Motor neuron (in vitro differentiated cells): Measurements from ENCODE around the gene NALCN. TPM values are rescaled to one million over a fixed set of nuclear protein-coding genes. Genes with fewer than 3 reads are reported as not detected.

ENCODE experiments used
- ATAC-seq, 8 experiments: fragments of 200-7000 bp; cut with Tn5 transposase; replicated peaks in 6 of 8; 2 replicates each; pipeline ENCODE4 v1.8.0; 2021; ENCODE audit warnings: mild to moderate bottlenecking in 8 of 8, moderate library complexity in 8 of 8
- H3K27ac ChIP-seq, 2 donors: fragments of 250-450 bp; sonication (Bioruptor Pico); 2 replicates each; pipeline ENCODE4 v1.9.0; 2021; ENCODE audit warnings: antibody characterized with exemption in 2 of 2, mild to moderate bottlenecking in 2 of 2, moderate library complexity in 1 of 2
- H3K4me1 ChIP-seq, 2 donors: fragments of 250-450 bp; sonication (Bioruptor Pico); replicated peaks in 1 of 2; 2 replicates each; pipeline ENCODE4 v1.6.1; 2021; ENCODE audit warnings: antibody characterized with exemption in 2 of 2, mild to moderate bottlenecking in 2 of 2, moderate library complexity in 1 of 2
- H3K4me3 ChIP-seq, 5 donors: fragments of 250-450 bp; sonication (Bioruptor Pico); 2 replicates each; pipeline ENCODE4 v1.9.0; 2021; ENCODE audit warnings: antibody characterized with exemption in 5 of 5, mild to moderate bottlenecking in 5 of 5, moderate library complexity in 4 of 5
- WGBS, 10 experiments: fragments of 450-650 bp; shearing (Covaris generic); methylation state at CpG; one replicate each; pipeline ENCODE4 v1.0.0; 2022; 5-methylcytosine and 5-hydroxymethylcytosine counted together
- in situ Hi-C, 9 experiments: fragments of 400-800 bp; cut with MboI; loops; one replicate each; pipeline ENCODE4 v1.15.0; 2021; ENCODE audit warnings: low sequenced_read_pairs in 9 of 9, low pct_unique_long_range_greater_than_20kb in 2 of 9; ENCODE audit not compliant: unreplicated experiment in 9 of 9
- total RNA-seq, 8 experiments: library from RNA; unstranded; fragments of 300-600 nt; gene quantifications; 2 replicates each; pipeline versions ENCODE4 v1.2.3 to v1.2.4, GENCODE V29; 2022

Gene NALCN
- total RNA-seq, 8 experiments from 2014 or later = 0.40 to 21.3 (median 3.0) TPM

GRCh38 chr13:101115762-101116171 lies 300.5 kb downstream of the NALCN start:
- H3K27ac ChIP-seq = no peak overlapping the region
- H3K4me3 ChIP-seq = no peak overlapping the region
- peak; percentile 25 to 73 (median 42) for ATAC-seq
- in situ Hi-C loops = loop anchor here in 4 of 9 experiments (25.0 kb wide), 3 partner anchors 453 to 1478 kb away; partner anchors contain the start of gene TMTC4 (in 3 of the 4)
- H3K4me1 ChIP-seq = peaks cover 0 to 8% of the 10 kb centered on the region in 2 donors

- 8 to 100% (median 88%) methylated on average over 1 to 2 of the region's 2 CpGs; no CpG with 5 or more reads in 2 of the 10 experiments for WGBS, 10 experiments
- H3K4me3 ChIP-seq = no peak overlapping the region
- H3K4me1 ChIP-seq = peaks cover 0 to 8% of the 10 kb centered on the region in 2 donors
- no peak overlapping the region for H3K27ac ChIP-seq
- in situ Hi-C loops = loop anchor here in 4 of 9 experiments (25.0 kb wide), 3 partner anchors 450 to 1475 kb away; partner anchors contain the start of gene TMTC4 (in 3 of the 4)
- ATAC-seq = no peak
Observed at GRCh38 chr13:101111894-101112293, 304.4 kb downstream of the NALCN start.

GRCh38 chr13:101109005-101109404 lies 307.3 kb downstream of the NALCN start:
- H3K27ac ChIP-seq = no peak overlapping the region
- WGBS, 10 experiments = 51 to 100% (median 91%) methylated on average over 1 to 7 of the region's 7 CpGs
- in situ Hi-C loops = loop anchor here in 4 of 9 experiments (25.0 kb wide), 3 partner anchors 447 to 1472 kb away; partner anchors contain the start of gene TMTC4 (in 3 of the 4)
- H3K4me1 ChIP-seq = no peaks in the 10 kb centered on the region
- H3K4me3 ChIP-seq = no peak overlapping the region
- no peak for ATAC-seq

GRCh38 chr13:101098873-101099272 lies 317.4 kb downstream of the NALCN start:
- in situ Hi-C loops = loop anchor here in 1 of 9 experiments (25.0 kb wide), 1 partner anchor 362 kb away; no protein-coding TSS in a partner anchor
- H3K4me1 ChIP-seq = peaks cover 0 to 3% of the 10 kb centered on the region in 2 donors
- H3K27ac ChIP-seq = no peak overlapping the region
- peak in 5 of 8 experiments; percentile 95 to 98 (median 97) for ATAC-seq
- no peak overlapping the region for H3K4me3 ChIP-seq
- 29 to 100% (median 79%) methylated on average over 1 to 4 of the region's 4 CpGs for WGBS, 10 experiments

- in situ Hi-C loops = loop anchor here in 1 of 9 experiments (25.0 kb wide), 1 partner anchor 356 kb away; no protein-coding TSS in a partner anchor
- peak in 3 of 8 experiments; percentile 32 to 64 (median 49) for ATAC-seq
- no peaks in the 10 kb centered on the region for H3K4me1 ChIP-seq
Observed at GRCh38 chr13:101092985-101093384, 323.3 kb downstream of the NALCN start.

GRCh38 chr13:101090287-101090686 lies 326.0 kb downstream of the NALCN start:
- no peak for ATAC-seq
- H3K27ac ChIP-seq = no peak overlapping the region
- 38 to 100% (median 80%) methylated on average over 1 to 4 of the region's 4 CpGs for WGBS, 10 experiments
- H3K4me1 ChIP-seq = no peaks in the 10 kb centered on the region
- H3K4me3 ChIP-seq = no peak overlapping the region
- in situ Hi-C loops = loop anchor here in 1 of 9 experiments (25.0 kb wide), 1 partner anchor 353 kb away; no protein-coding TSS in a partner anchor

More at GRCh38 chr13:101092985-101093384, 323.3 kb downstream of the NALCN start:
- H3K4me3 ChIP-seq = no peak overlapping the region
- no peak overlapping the region for H3K27ac ChIP-seq

- in situ Hi-C loops = loop anchor here in 1 of 9 experiments (25.0 kb wide), 1 partner anchor 348 kb away; no protein-coding TSS in a partner anchor
- Histone ChIP-seq H3K27ac (no peak overlapping the region), H3K4me3 (no peak overlapping the region), H3K4me1 (no peaks in the 10 kb centered on the region)
- ATAC-seq = no peak
- 25 to 95% (median 40%) methylated on average over 1 to 2 of the region's 2 CpGs; no CpG with 5 or more reads in 1 of the 10 experiments for WGBS, 10 experiments
Observed at GRCh38 chr13:101085551-101085950, 330.8 kb downstream of the NALCN start.

- H3K4me1 ChIP-seq = no peaks in the 10 kb centered on the region
- H3K27ac ChIP-seq = no peak overlapping the region
- in situ Hi-C loops = loop anchor here in 1 of 9 experiments (25.0 kb wide), 1 partner anchor 345 kb away; no protein-coding TSS in a partner anchor
- no peak for ATAC-seq
- H3K4me3 ChIP-seq = no peak overlapping the region
- WGBS, 10 experiments = 17 to 100% (median 79%) methylated on average over 2 to 5 of the region's 5 CpGs
Observed at GRCh38 chr13:101082441-101082840, 333.9 kb downstream of the NALCN start.

GRCh38 chr13:101080616-101081015 lies 335.7 kb downstream of the NALCN start:
- Histone ChIP-seq H3K27ac (no peak overlapping the region), H3K4me1 (no peaks in the 10 kb centered on the region), H3K4me3 (no peak overlapping the region)
- in situ Hi-C loops = loop anchor here in 1 of 9 experiments (25.0 kb wide), 1 partner anchor 343 kb away; no protein-coding TSS in a partner anchor
- ATAC-seq = no peak

GRCh38 chr13:101065329-101065728 lies 351.0 kb downstream of the NALCN start:
- in situ Hi-C loops = no loop called here
- WGBS, 10 experiments = 0 to 97% (median 85%) methylated on average over 2 to 9 of the region's 12 CpGs; no CpG with 5 or more reads in 2 of the 10 experiments
- peak in 1 of 8 experiments; percentile 33 for ATAC-seq
- H3K4me1 ChIP-seq = no peaks in the 10 kb centered on the region
- no peak overlapping the region for H3K4me3 ChIP-seq
- no peak overlapping the region for H3K27ac ChIP-seq

- no peak overlapping the region for H3K27ac ChIP-seq
Observed at GRCh38 chr13:101059793-101060192, 356.5 kb downstream of the NALCN start.

GRCh38 chr13:101058841-101059240 lies 357.5 kb downstream of the NALCN start:
- in situ Hi-C loops = no loop called here
- ATAC-seq = no peak
- no peak overlapping the region for H3K27ac ChIP-seq
- 5 to 100% (median 37%) methylated on average over 1 to 4 of the region's 8 CpGs; no CpG with 5 or more reads in 2 of the 10 experiments for WGBS, 10 experiments
- no peak overlapping the region for H3K4me3 ChIP-seq
- no peaks in the 10 kb centered on the region for H3K4me1 ChIP-seq

More at GRCh38 chr13:101059793-101060192, 356.5 kb downstream of the NALCN start:
- no peaks in the 10 kb centered on the region for H3K4me1 ChIP-seq
- ATAC-seq = peak in 1 of 8 experiments; percentile 48
- in situ Hi-C loops = no loop called here
- 43 to 90% (median 77%) methylated on average over 4 to 8 of the region's 10 CpGs; no CpG with 5 or more reads in 1 of the 10 experiments for WGBS, 10 experiments
- no peak overlapping the region for H3K4me3 ChIP-seq

- in situ Hi-C loops = no loop called here
- Histone ChIP-seq H3K4me1 (peaks cover 0 to 3% of the 10 kb centered on the region in 2 donors), H3K4me3 (no peak overlapping the region), H3K27ac (no peak overlapping the region)
- peak in 5 of 8 experiments; percentile 39 to 78 (median 58) for ATAC-seq
- 0 to 86% (median 26%) methylated on average over 1 to 5 of the region's 5 CpGs for WGBS, 10 experiments
Observed at GRCh38 chr13:101053301-101054093, 362.8 kb downstream of the NALCN start.
